HepG2 (cell line): ENCODE measurements around the gene COLQ. TPM values are rescaled to one million over a fixed set of nuclear protein-coding genes. Genes with fewer than 3 reads are reported as not detected.

ENCODE experiments used
- ATAC-seq: fragments of 200-7000 bp; cut with Tn5 transposase; 3 replicates; pipeline ENCODE4 v1.9.1; 2020; ENCODE audit warnings: mild to moderate bottlenecking, moderate library complexity
- BruUV-seq: library from RNA; stranded (reverse); fragments of 400-500 nt; replicated peaks from 2 replicates; lab custom pipeline; 2021; lab: Mats Ljungman, UMichigan
- CTCF ChIA-PET: fragments of 300-600 bp; formaldehyde crosslinking; extraction: SDS; loops from one replicate; lab custom pipeline; 2021; ENCODE audit warnings: low total read pairs, inconsistent platforms, low intra/inter-chr PET ratio; lab: Yijun Ruan, JAX
- POLR2A ChIA-PET: fragments of 350-600 bp; sonication (Branson Sonifier 250); formaldehyde crosslinking; loops from one replicate; lab custom pipeline; 2020; ENCODE audit warnings: antibody characterized with exemption, inconsistent platforms; lab: Yijun Ruan, JAX
- DNase-seq: peaks from one replicate; pipeline ENCODE4 v3.0.0-alpha.2; 2015; ENCODE audit warnings: low spot score
- FAIRE-seq: peaks from 3 replicates; lab custom pipeline; 2011; peaks lifted over from hg19 to GRCh38; lab: Jason Lieb, UNC
- H2AFZ ChIP-seq: one replicate; pipeline ENCODE4 v1.6.1; 2011; ENCODE audit warnings: low read length, inconsistent platforms
- H3K27ac ChIP-seq: fragments of 300-600 bp; 3 replicates; pipeline ENCODE4 v1.8.0; 2011; ENCODE audit warnings: mixed run types, mild to moderate bottlenecking, mixed read lengths, low read length, inconsistent platforms; ENCODE audit not compliant: insufficient read depth; ENCODE audit errors: extremely low read length
- H3K27me3 ChIP-seq, 2 experiments: fragments of 200-600 bp in 1 of 2; 2 replicates in 1 of 2; 3 replicates in 1 of 2; pipeline versions ENCODE4 v1.6.0 to v1.8.0; 2011; ENCODE audit warnings: low read length in 2 of 2, mild to moderate bottlenecking in 2 of 2, moderate library complexity in 2 of 2, inconsistent platforms in 1 of 2; ENCODE audit not compliant: insufficient read depth in 2 of 2, control insufficient read depth in 1 of 2
- H3K36me3 ChIP-seq, 2 experiments: fragments of 200-600 bp in 1 of 2; replicated peaks in 1 of 2; 2 replicates in 1 of 2; 3 replicates in 1 of 2; pipeline versions ENCODE4 v1.5.1 to v1.8.0; 2011; ENCODE audit warnings: low read length in 2 of 2, inconsistent platforms in 1 of 2; ENCODE audit not compliant: insufficient read depth in 2 of 2, control insufficient read depth in 1 of 2
- H3K4me1 ChIP-seq: 2 replicates; pipeline ENCODE4 v1.5.1; 2012; ENCODE audit warnings: low read length, inconsistent platforms; ENCODE audit not compliant: insufficient read depth
- H3K4me2 ChIP-seq: 2 replicates; pipeline ENCODE4 v1.6.0; 2011; ENCODE audit warnings: low read depth, low read length, inconsistent platforms
- H3K4me3 ChIP-seq, 3 experiments: fragments of 200-600 bp in 1 of 3; sonication (generic), shearing (Covaris generic) in 1 of 3; replicated peaks in 1 of 3; 2 replicates each; pipeline ENCODE4 v1.5.1; 2011 to 2016; ENCODE audit warnings: low read length in 3 of 3, inconsistent platforms in 2 of 3, low read depth in 2 of 3, mild to moderate bottlenecking in 2 of 3, control low read depth in 1 of 3, mixed read lengths in 1 of 3; ENCODE audit not compliant: insufficient read depth in 1 of 3
- H3K79me2 ChIP-seq: one replicate; pipeline ENCODE4 v1.6.1; 2011; ENCODE audit warnings: low read length, inconsistent platforms; ENCODE audit not compliant: insufficient read depth
- H3K9ac ChIP-seq: 2 replicates; pipeline ENCODE4 v1.6.0; 2011; ENCODE audit warnings: mild to moderate bottlenecking, low read depth, low read length, inconsistent platforms; ENCODE audit not compliant: insufficient read depth
- H3K9me3 ChIP-seq: 2 replicates; pipeline ENCODE4 v1.5.1; 2012; ENCODE audit warnings: mild to moderate bottlenecking, low read length
- H4K20me1 ChIP-seq: 2 replicates; pipeline ENCODE4 v1.6.0; 2011; ENCODE audit warnings: inconsistent platforms, mild to moderate bottlenecking, low read length, moderate library complexity; ENCODE audit not compliant: insufficient read depth
- DMAP1 ChIP-seq: IDR thresholded peaks from 2 replicates; pipeline ENCODE4 v1.6.1; 2016
- ELF1 ChIP-seq: sonication (generic); formaldehyde crosslinking; IDR thresholded peaks from 2 replicates; pipeline ENCODE4 v1.4.0; 2020; ENCODE audit warnings: missing genetic modification reagents
- HIC2 ChIP-seq: sonication (generic); formaldehyde crosslinking; IDR thresholded peaks from 2 replicates; pipeline ENCODE4 v1.9.0; 2022; ENCODE audit warnings: low read depth, missing genetic modification reagents
- MLLT10 ChIP-seq: sonication (generic); formaldehyde crosslinking; IDR thresholded peaks from 2 replicates; pipeline ENCODE4 v1.4.0; 2020; ENCODE audit warnings: missing genetic modification reagents
- SMAD9 ChIP-seq: sonication (generic); formaldehyde crosslinking; IDR thresholded peaks from 2 replicates; pipeline ENCODE4 v1.5.1; 2020; ENCODE audit warnings: mild to moderate bottlenecking, missing genetic modification reagents
- TBP ChIP-seq: sonication (generic); formaldehyde crosslinking; IDR thresholded peaks from 2 replicates; pipeline ENCODE4 v1.5.0; 2020; ENCODE audit warnings: missing genetic modification reagents
- TEAD3 ChIP-seq: optimal IDR thresholded peaks from 2 replicates; pipeline ENCODE3; 2016; ENCODE audit warnings: borderline replicate concordance
- ZNF282 ChIP-seq: fragments of 450-650 bp; IDR thresholded peaks from 2 replicates; pipeline ENCODE4 v1.6.1; 2018; ENCODE audit not compliant: partially characterized antibody
- ZNF333 ChIP-seq: sonication (generic); formaldehyde crosslinking; IDR thresholded peaks from 2 replicates; pipeline ENCODE4 v1.4.0; 2020; ENCODE audit warnings: mild to moderate bottlenecking, missing genetic modification reagents, borderline replicate concordance
- ZNF33B ChIP-seq: sonication (generic); formaldehyde crosslinking; IDR thresholded peaks from 2 replicates; pipeline ENCODE4 v1.5.1; 2020; ENCODE audit warnings: mild to moderate bottlenecking, missing genetic modification reagents
- ZNF446 ChIP-seq: sonication (generic); formaldehyde crosslinking; IDR thresholded peaks from 2 replicates; pipeline ENCODE4 v1.5.0; 2020; ENCODE audit warnings: mild to moderate bottlenecking, missing genetic modification reagents
- ZNF780A ChIP-seq: sonication (generic); formaldehyde crosslinking; IDR thresholded peaks from 2 replicates; pipeline ENCODE4 v1.8.0; 2022; ENCODE audit warnings: mild to moderate bottlenecking, missing genetic modification reagents, moderate library complexity
- WGBS: methylation state at CpG from one replicate; pipeline ENCODE4 v1.1.6; 2017; ENCODE audit warnings: low lambda C conversion rate; 5-methylcytosine and 5-hydroxymethylcytosine counted together
- in situ Hi-C: cut with HindIII; loops from 2 replicates; pipeline ENCODE4 v1.10.0; 2017; ENCODE audit warnings: low pct_unique_long_range_greater_than_20kb; ENCODE audit not compliant: extremely low pct_ligation_motif_present
- intact Hi-C: fragments of 100-400 bp; cut with micrococcal nuclease; formaldehyde crosslinking; loops from one replicate; pipeline ENCODE4 v1.10.0; 2022; ENCODE audit not compliant: unreplicated experiment
- polyA plus RNA-seq, 8 experiments: library from polyadenylated mRNA; depleted of rRNA in 3 of 8; stranded (reverse) in 7 of 8; unstranded in 1 of 8; fragments of >200 nt; fragmentation: Illumina TruSeq in 4 of 8; extraction: Trizol in 4 of 8; gene quantifications; 2 replicates each; pipeline versions ENCODE4 v1.2.1 to v1.2.3, GENCODE V29; 2011 to 2016; ENCODE audit warnings: low read depth in 4 of 8, missing spikeins in 1 of 8, mixed read lengths in 1 of 8; ENCODE audit not compliant: insufficient read depth in 1 of 8
- total RNA-seq, 5 experiments: library from RNA; depleted of rRNA; stranded (reverse); fragments of >200 nt; fragmentation: Illumina TruSeq; extraction: Trizol; gene quantifications; 2 replicates each; pipeline ENCODE4 v1.2.3, GENCODE V29; 2016; ENCODE audit warnings: low read depth in 1 of 5
- TF ChIP-seq, protein P1 (sequence below): sonication (generic); formaldehyde crosslinking; IDR thresholded peaks from 2 replicates; pipeline ENCODE4 v1.5.0; 2020; ENCODE audit warnings: mild to moderate bottlenecking, missing genetic modification reagents, borderline replicate concordance
- TF ChIP-seq, protein P2 (sequence below): sonication (generic); formaldehyde crosslinking; IDR thresholded peaks from 2 replicates; pipeline ENCODE4 v1.4.0; 2020; ENCODE audit warnings: missing genetic modification reagents

The COLQ gene
- total and polyA plus RNA-seq, 2 of the 13 experiments (the other 11 are each of a cell fraction or from before 2014, with no cell fraction given) = 0.31 to 0.46 TPM

DNA sequence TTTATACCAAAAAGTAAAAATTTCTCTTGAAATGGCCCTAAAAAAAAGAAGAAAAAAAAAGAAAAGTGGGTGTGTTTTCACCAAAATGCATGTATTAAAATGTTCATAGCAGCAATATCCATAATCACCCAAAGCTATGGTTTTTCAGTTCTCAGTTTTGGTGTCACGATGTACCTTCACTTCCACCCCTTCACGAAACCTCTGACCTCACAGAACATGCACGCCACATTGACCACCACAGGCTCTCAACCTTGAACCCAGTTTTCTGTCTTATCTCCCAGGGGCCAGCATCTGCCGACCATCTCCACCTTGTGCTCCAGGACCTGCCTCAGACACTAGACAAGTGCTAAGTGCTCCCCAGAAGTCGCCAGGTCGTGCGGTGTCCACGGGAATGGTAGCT is 30.4 kb downstream of the COLQ start:
- no peak for ATAC-seq
- DNase-seq = no peak
- POLR2A ChIA-PET = no interaction called here
- CTCF ChIA-PET = no interaction called here
- in situ Hi-C loops (no loop called here), intact Hi-C loops (no loop called here)
- no peaks in the 10 kb centered on the region for H3K36me3 ChIP-seq
- H3K4me2 ChIP-seq = no peak overlapping the region
- no peak for FAIRE-seq
- H4K20me1 ChIP-seq = no peaks in the 10 kb centered on the region
- no peak overlapping the region for H3K27ac ChIP-seq
- BruUV-seq = no TSS peak
- no peaks in the 10 kb centered on the region for H3K79me2 ChIP-seq
- H3K4me1 ChIP-seq = peaks cover 26% of the 10 kb centered on the region
- WGBS = 45% methylated on average over 8 of the region's 8 CpGs
- H3K4me3 ChIP-seq = no peak overlapping the region
- no peak overlapping the region for H3K9ac ChIP-seq
- H2AFZ ChIP-seq = no peak overlapping the region
- no peaks in the 10 kb centered on the region for H3K9me3 ChIP-seq
- 0 out of 5 replicates have a peak, but pooled peaks cover 0 to 2% of the 10 kb centered on the region in 2 experiments for H3K27me3 ChIP-seq
- no peak for TF ChIP-seq TBP (CRISPR knock-in tag)
- no peak for TF ChIP-seq ZNF282
- no peak for TF ChIP-seq DMAP1 (CRISPR knock-in tag)
- no peak for TF ChIP-seq HIC2 (CRISPR knock-in tag)
- TF ChIP-seq ELF1 = no peak
- TF ChIP-seq ZNF33B (CRISPR knock-in tag) = no peak
- TF ChIP-seq, protein P1, sequence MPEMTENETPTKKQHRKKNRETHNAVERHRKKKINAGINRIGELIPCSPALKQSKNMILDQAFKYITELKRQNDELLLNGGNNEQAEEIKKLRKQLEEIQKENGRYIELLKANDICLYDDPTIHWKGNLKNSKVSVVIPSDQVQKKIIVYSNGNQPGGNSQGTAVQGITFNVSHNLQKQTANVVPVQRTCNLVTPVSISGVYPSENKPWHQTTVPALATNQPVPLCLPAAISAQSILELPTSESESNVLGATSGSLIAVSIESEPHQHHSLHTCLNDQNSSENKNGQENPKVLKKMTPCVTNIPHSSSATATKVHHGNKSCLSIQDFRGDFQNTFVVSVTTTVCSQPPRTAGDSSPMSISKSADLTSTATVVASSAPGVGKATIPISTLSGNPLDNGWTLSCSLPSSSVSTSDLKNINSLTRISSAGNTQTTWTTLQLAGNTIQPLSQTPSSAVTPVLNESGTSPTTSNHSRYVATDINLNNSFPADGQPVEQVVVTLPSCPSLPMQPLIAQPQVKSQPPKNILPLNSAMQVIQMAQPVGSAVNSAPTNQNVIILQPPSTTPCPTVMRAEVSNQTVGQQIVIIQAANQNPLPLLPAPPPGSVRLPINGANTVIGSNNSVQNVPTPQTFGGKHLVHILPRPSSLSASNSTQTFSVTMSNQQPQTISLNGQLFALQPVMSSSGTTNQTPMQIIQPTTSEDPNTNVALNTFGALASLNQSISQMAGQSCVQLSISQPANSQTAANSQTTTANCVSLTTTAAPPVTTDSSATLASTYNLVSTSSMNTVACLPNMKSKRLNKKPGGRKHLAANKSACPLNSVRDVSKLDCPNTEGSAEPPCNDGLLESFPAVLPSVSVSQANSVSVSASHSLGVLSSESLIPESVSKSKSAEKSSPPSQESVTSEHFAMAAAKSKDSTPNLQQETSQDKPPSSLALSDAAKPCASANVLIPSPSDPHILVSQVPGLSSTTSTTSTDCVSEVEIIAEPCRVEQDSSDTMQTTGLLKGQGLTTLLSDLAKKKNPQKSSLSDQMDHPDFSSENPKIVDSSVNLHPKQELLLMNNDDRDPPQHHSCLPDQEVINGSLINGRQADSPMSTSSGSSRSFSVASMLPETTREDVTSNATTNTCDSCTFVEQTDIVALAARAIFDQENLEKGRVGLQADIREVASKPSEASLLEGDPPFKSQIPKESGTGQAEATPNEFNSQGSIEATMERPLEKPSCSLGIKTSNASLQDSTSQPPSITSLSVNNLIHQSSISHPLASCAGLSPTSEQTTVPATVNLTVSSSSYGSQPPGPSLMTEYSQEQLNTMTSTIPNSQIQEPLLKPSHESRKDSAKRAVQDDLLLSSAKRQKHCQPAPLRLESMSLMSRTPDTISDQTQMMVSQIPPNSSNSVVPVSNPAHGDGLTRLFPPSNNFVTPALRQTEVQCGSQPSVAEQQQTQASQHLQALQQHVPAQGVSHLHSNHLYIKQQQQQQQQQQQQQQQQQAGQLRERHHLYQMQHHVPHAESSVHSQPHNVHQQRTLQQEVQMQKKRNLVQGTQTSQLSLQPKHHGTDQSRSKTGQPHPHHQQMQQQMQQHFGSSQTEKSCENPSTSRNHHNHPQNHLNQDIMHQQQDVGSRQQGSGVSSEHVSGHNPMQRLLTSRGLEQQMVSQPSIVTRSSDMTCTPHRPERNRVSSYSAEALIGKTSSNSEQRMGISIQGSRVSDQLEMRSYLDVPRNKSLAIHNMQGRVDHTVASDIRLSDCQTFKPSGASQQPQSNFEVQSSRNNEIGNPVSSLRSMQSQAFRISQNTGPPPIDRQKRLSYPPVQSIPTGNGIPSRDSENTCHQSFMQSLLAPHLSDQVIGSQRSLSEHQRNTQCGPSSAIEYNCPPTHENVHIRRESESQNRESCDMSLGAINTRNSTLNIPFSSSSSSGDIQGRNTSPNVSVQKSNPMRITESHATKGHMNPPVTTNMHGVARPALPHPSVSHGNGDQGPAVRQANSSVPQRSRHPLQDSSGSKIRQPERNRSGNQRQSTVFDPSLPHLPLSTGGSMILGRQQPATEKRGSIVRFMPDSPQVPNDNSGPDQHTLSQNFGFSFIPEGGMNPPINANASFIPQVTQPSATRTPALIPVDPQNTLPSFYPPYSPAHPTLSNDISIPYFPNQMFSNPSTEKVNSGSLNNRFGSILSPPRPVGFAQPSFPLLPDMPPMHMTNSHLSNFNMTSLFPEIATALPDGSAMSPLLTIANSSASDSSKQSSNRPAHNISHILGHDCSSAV (CRISPR knock-in tag) = no peak
- TF ChIP-seq TEAD3 (CRISPR knock-in tag) = no peak
- no peak for TF ChIP-seq ZNF333 (CRISPR knock-in tag)
- TF ChIP-seq SMAD9 = no peak
- TF ChIP-seq, protein P2, sequence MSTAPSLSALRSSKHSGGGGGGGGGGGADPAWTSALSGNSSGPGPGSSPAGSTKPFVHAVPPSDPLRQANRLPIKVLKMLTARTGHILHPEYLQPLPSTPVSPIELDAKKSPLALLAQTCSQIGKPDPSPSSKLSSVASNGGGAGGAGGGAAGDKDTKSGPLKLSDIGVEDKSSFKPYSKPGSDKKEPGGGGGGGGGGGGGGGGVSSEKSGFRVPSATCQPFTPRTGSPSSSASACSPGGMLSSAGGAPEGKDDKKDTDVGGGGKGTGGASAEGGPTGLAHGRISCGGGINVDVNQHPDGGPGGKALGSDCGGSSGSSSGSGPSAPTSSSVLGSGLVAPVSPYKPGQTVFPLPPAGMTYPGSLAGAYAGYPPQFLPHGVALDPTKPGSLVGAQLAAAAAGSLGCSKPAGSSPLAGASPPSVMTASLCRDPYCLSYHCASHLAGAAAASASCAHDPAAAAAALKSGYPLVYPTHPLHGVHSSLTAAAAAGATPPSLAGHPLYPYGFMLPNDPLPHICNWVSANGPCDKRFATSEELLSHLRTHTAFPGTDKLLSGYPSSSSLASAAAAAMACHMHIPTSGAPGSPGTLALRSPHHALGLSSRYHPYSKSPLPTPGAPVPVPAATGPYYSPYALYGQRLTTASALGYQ (CRISPR knock-in tag) = no peak
- TF ChIP-seq MLLT10 (CRISPR knock-in tag) = no peak
- no peak for TF ChIP-seq ZNF446 (CRISPR knock-in tag)
- TF ChIP-seq ZNF780A = no peak
